Cardiac muscle cell (in vitro differentiated cells and primary cell): ENCODE results near the gene P4HA2. TPM values are rescaled to one million over a fixed set of nuclear protein-coding genes. Genes with fewer than 3 reads are reported as not detected.

Experiments used
- DNase-seq, 2 donors: peaks; one replicate each; pipeline versions ENCODE4 v3.0.0 to v3.0.0-alpha.2; 2010 to 2017; ENCODE audit warnings: low read depth in 1 of 2, low spot score in 1 of 2
- H3K27ac ChIP-seq: fragments of 200-600 bp; sonication (generic); 2 replicates; pipeline ENCODE4 v1.5.1; 2016
- H3K27me3 ChIP-seq: fragments of 200-600 bp; sonication (generic); 2 replicates; pipeline ENCODE4 v1.6.0; 2016; ENCODE audit warnings: control low read depth
- H3K36me3 ChIP-seq: fragments of 200-600 bp; sonication (generic); 2 replicates; pipeline ENCODE4 v1.5.1; 2016; ENCODE audit warnings: control low read depth
- H3K4me1 ChIP-seq: fragments of 200-600 bp; sonication (generic); 2 replicates; pipeline ENCODE4 v1.8.1; 2017; ENCODE audit warnings: low read depth, mild to moderate bottlenecking, mixed run types
- H3K4me3 ChIP-seq: fragments of 200-600 bp; sonication (generic); 2 replicates; pipeline ENCODE4 v1.5.1; 2016; ENCODE audit warnings: mild to moderate bottlenecking
- H3K9me3 ChIP-seq: fragments of 200-600 bp; sonication (generic); 2 replicates; pipeline ENCODE4 v1.5.1; 2017; ENCODE audit warnings: low read depth, mild to moderate bottlenecking, control low read depth
- polyA plus RNA-seq: library from polyadenylated mRNA; unstranded; fragments of >200 nt; fragmentation: Nextera tagmentation; extraction: Ambion mirVana; gene quantifications from 2 replicates; pipeline ENCODE4 v1.2.1, GENCODE V29; 2016
- total RNA-seq: library from RNA; depleted of rRNA; stranded (reverse); fragments of >200 nt; gene quantifications from 2 replicates; pipeline ENCODE4 v1.2.3, GENCODE V29; 2016
- TF ChIP-seq, protein P1 (sequence below): IDR thresholded peaks from 2 replicates; pipeline ENCODE4 v1.5.1; 2012; ENCODE audit warnings: low read depth, mild to moderate bottlenecking, low read length

Gene P4HA2
- total and polyA plus RNA-seq, 2 experiments from 2014 or later, result 41.0 to 65.5 TPM

DNA sequence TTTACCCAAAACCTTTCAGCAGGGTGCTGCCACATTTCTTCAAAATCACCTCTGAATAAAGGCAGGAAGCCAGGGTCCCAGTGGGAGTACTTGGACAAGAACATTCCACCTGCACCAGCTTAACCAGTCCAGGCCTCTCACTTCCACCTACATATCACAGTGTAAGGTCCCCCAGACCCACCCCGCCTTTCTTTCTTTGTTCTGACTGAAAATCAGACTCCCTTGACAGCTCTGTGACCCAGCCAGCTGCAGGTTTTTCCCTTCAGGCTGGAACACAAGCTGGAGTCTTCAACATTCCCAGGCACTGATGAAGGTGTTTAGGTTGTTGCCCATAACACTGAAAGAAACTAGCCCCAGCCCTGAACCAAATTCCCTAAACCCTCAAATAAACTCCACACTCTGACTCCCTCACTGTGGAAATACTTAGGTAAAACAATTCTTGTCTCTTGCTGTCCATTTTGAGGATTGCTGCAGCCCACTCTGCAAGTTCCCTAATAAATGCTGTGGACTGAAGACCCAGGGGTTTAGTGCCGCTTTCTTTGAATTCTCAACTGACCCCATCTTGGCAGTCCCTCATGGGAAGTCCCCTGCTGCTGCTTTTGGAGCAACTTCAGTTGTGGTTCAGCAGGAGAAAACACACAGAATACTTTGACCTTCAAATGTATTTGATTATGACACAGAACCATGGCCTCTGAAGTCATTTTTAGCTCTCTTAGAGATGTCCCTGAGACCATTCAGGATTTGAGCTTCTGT, 24.8 kb downstream of the P4HA2 start:
- peaks cover 12% of the 10 kb centered on the region for H3K36me3 ChIP-seq
- H3K27ac ChIP-seq, result no peak overlapping the region
- no peak overlapping the region for H3K4me3 ChIP-seq
- DNase-seq, result no peak
- TF ChIP-seq, protein P1, sequence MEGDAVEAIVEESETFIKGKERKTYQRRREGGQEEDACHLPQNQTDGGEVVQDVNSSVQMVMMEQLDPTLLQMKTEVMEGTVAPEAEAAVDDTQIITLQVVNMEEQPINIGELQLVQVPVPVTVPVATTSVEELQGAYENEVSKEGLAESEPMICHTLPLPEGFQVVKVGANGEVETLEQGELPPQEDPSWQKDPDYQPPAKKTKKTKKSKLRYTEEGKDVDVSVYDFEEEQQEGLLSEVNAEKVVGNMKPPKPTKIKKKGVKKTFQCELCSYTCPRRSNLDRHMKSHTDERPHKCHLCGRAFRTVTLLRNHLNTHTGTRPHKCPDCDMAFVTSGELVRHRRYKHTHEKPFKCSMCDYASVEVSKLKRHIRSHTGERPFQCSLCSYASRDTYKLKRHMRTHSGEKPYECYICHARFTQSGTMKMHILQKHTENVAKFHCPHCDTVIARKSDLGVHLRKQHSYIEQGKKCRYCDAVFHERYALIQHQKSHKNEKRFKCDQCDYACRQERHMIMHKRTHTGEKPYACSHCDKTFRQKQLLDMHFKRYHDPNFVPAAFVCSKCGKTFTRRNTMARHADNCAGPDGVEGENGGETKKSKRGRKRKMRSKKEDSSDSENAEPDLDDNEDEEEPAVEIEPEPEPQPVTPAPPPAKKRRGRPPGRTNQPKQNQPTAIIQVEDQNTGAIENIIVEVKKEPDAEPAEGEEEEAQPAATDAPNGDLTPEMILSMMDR, result no peak
- H3K4me1 ChIP-seq, result no peaks in the 10 kb centered on the region
- no peaks in the 10 kb centered on the region for H3K27me3 ChIP-seq
- H3K9me3 ChIP-seq, result no peaks in the 10 kb centered on the region

DNA sequence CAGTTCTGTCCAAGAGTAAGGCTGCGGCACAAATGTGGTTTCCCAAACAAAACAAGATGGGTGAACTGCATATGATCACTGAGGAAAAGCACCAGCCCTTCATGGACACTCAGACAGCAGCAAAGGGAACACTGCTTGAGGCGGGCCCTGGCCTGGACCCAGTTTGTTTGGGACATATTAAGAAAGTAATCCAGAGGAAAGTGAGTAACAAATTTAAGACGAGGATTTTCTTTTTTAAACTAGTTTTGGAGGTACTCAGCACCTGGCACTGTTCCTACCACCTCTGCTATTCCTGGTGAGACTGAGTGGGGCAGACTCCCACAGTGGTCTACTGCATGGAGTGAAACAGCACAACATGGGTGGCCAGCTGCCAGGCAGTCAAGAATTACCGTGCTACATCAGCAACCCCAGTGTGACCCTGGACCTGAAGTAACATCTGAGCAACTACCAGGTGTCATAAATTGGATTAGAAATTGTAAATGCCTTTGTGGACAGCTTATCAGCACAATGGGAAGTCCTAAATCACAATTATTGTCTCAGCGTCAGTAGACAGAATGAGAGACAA, 28.5 kb downstream of the P4HA2 start:
- Histone ChIP-seq H3K27me3 (no peaks in the 10 kb centered on the region), H3K36me3 (peaks cover 8% of the 10 kb centered on the region), H3K4me3 (no peak overlapping the region), H3K4me1 (no peaks in the 10 kb centered on the region), H3K27ac (no peak overlapping the region), H3K9me3 (no peaks in the 10 kb centered on the region)
- no peak for DNase-seq
- TF ChIP-seq, protein P1, result no peak

DNA sequence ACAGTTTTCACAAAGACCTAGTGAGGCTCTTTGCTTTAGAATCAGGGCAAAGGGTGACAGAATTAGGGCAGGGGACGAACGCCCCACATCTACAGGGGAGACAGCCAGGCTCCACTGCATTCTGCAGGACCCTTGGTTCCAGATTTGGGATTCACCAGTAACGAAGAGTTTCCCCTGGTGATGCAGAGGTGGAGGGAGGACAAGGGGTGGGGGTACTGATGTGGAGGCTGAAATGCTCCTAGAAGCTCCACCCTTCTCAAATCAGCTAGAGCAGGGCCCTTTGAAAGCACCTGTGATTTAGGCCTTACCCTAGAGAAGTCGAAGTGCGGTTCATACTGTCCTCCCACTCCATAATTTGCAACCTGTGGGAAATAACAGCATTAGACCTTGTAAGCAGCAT, 29.1 kb downstream of the P4HA2 start:
- TF ChIP-seq, protein P1, result no peak
- Histone ChIP-seq H3K4me1 (no peaks in the 10 kb centered on the region), H3K36me3 (peaks cover 12% of the 10 kb centered on the region), H3K27ac (no peak overlapping the region), H3K4me3 (no peak overlapping the region), H3K27me3 (no peaks in the 10 kb centered on the region), H3K9me3 (no peaks in the 10 kb centered on the region)
- no peak for DNase-seq

DNA sequence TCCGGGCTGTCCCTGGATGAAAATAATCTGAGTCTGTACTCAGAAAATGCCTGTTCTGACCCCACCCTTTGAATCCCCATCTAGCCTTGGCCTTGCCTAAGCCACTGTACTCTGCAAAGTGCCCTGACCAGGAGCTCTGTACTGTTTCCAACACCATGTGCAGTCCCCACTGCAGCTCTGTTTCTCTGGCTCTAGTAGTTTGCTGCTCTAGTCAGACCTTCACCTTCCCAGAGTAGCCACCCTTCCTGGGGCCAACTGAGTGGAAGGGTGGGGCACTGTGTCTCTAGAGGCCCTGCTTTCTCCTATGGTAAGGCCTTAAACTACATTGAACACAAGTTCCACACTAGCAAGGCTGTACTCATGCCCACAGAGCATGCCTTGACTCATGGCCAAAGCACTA, 31.9 kb downstream of the P4HA2 start:
- Histone ChIP-seq H3K36me3 (peaks cover 12% of the 10 kb centered on the region), H3K4me1 (no peaks in the 10 kb centered on the region), H3K4me3 (no peak overlapping the region), H3K27me3 (no peaks in the 10 kb centered on the region), H3K27ac (no peak overlapping the region), H3K9me3 (no peaks in the 10 kb centered on the region)
- DNase-seq, result no peak
- TF ChIP-seq, protein P1, result no peak

DNA sequence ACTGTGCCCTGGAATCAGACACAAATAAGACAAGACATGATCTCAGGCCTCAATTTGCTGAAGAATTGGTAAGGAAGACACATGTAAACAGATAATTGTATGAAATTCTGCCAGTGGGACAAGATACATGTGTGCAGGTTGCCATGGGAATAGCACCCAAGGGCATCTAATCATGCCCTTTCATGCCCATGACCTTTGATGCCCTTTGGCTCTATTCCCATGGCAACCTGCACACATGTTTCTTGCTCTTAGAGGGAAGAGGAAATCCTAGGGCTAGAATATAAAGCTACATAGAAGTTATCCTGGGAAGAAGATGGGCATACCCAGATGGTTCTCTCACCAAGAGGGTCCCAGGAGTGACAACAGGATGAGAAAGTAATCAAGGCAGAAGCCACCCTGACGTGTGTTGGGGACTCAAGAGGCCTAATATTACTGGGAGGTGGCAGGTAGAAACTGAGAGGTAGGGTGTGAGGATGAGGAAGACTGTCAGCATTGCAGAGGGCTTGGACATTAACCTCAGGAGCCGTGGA, 34.4 kb downstream of the P4HA2 start:
- H3K27ac ChIP-seq, result no peak overlapping the region
- no peak overlapping the region for H3K4me3 ChIP-seq
- TF ChIP-seq, protein P1, result no peak
- H3K36me3 ChIP-seq, result peaks cover 9% of the 10 kb centered on the region
- DNase-seq, result no peak
- peaks cover 3% of the 10 kb centered on the region for H3K4me1 ChIP-seq
- no peaks in the 10 kb centered on the region for H3K9me3 ChIP-seq
- H3K27me3 ChIP-seq, result no peaks in the 10 kb centered on the region
